GM12892 (cell line): ENCODE measurements around the gene MGAT5.

Experiments used
- POLR2A ChIP-seq: IDR thresholded peaks from 2 replicates; pipeline ENCODE4 v1.6.1; 2011; ENCODE audit warnings: low read depth, low read length, control low read depth
- POLR2AphosphoS5 ChIP-seq: IDR thresholded peaks from 2 replicates; pipeline ENCODE4 v1.6.1; 2011; ENCODE audit warnings: low read depth, low read length, control low read depth
- TAF1 ChIP-seq: IDR thresholded peaks from 2 replicates; pipeline ENCODE4 v1.6.1; 2011; ENCODE audit warnings: low read depth, mild to moderate bottlenecking, control low read depth, low read length, borderline replicate concordance

GRCh38 chr2:134249755-134250154 lies 4.1 kb upstream of the MGAT5 start:
- no peak for TF ChIP-seq POLR2A
- no peak for TF ChIP-seq TAF1
- TF ChIP-seq POLR2AphosphoS5, result no peak
